GM21786 (cell line): ENCODE data around the gene HNF1B.
"Not testable (repeated sequence)": the region's sequence is repeated elsewhere in the genome, so short reads cannot be mapped to it uniquely, and the experiment has no call there.

Experiments
- ATAC-seq: cut with Tn5 transposase; IDR thresholded peaks from one replicate; pipeline ENCODE4 v1.9.1; 2021; ENCODE audit not compliant: unreplicated experiment

HNF1B gene

GRCh38 chr17:37708008-37708615 lies 36.7 kb downstream of the HNF1B start:
- no peak for ATAC-seq

GRCh38 chr17:37706446-37706845 lies 38.4 kb downstream of the HNF1B start:
- no peak for ATAC-seq

- ATAC-seq: no peak
These were observed 42.3 kb downstream of the HNF1B start for GRCh38 chr17:37702598-37702997.

GRCh38 chr17:37701496-37701898 lies 43.4 kb downstream of the HNF1B start:
- no peak for ATAC-seq

GRCh38 chr17:37700881-37701280 lies 44.0 kb downstream of the HNF1B start:
- no peak for ATAC-seq

- no peak for ATAC-seq
These were observed 45.4 kb downstream of the HNF1B start for GRCh38 chr17:37699285-37699973.

GRCh38 chr17:37698911-37699255 lies 46.0 kb downstream of the HNF1B start:
- no peak for ATAC-seq

- ATAC-seq: no peak
These were observed 46.5 kb downstream of the HNF1B start for GRCh38 chr17:37698132-37698910.

- ATAC-seq: no peak
These were observed 47.5 kb downstream of the HNF1B start for GRCh38 chr17:37697381-37697780.

- no peak for ATAC-seq
These were observed 48.5 kb downstream of the HNF1B start for GRCh38 chr17:37696366-37696765.

- ATAC-seq: no peak
These were observed 49.1 kb downstream of the HNF1B start for GRCh38 chr17:37695726-37696125.

GRCh38 chr17:37694734-37695133 lies 50.1 kb downstream of the HNF1B start:
- no peak for ATAC-seq

GRCh38 chr17:37693328-37693727 lies 51.5 kb downstream of the HNF1B start:
- ATAC-seq: no peak

- no peak for ATAC-seq
These were observed 53.1 kb downstream of the HNF1B start for GRCh38 chr17:37691807-37692206.

GRCh38 chr17:37689317-37689716 lies 55.5 kb downstream of the HNF1B start:
- ATAC-seq: no peak

GRCh38 chr17:37683454-37683984 lies 61.3 kb downstream of the HNF1B start:
- ATAC-seq: no peak

GRCh38 chr17:37682007-37682406 lies 62.9 kb downstream of the HNF1B start:
- ATAC-seq: no peak

GRCh38 chr17:37679995-37680394 lies 64.9 kb downstream of the HNF1B start:
- not testable (repeated sequence) for ATAC-seq

- no peak for ATAC-seq
These were observed 66.8 kb downstream of the HNF1B start for GRCh38 chr17:37678036-37678435.

- no peak for ATAC-seq
These were observed 67.8 kb downstream of the HNF1B start for GRCh38 chr17:37677021-37677420.

- no peak for ATAC-seq
These were observed 68.5 kb downstream of the HNF1B start for GRCh38 chr17:37676115-37676925.
